ENCODE results near the gene CUBN. TPM values are rescaled to one million over a fixed set of nuclear protein-coding genes. Genes with fewer than 3 reads are reported as not detected.

The CUBN gene
- total RNA-seq, 2 donors from 2014 or later, result 1.3 to 9.7 TPM

GRCh38 chr10:17153321-17153720 lies 23.7 kb upstream of the CUBN start:
- intact Hi-C loops (cut with DNase I), result no loop called here
- Histone ChIP-seq H3K27ac (no peak overlapping the region), H3K27me3 (replicated peaks; ENCODE audit: insufficient read depth) (no peaks in the 10 kb centered on the region), H3K36me3 (no peaks in the 10 kb centered on the region), H3K4me1 (replicated peaks) (no peaks in the 10 kb centered on the region), H3K4me3 (no peak overlapping the region), H3K9me3 (no peaks in the 10 kb centered on the region)
- TF ChIP-seq POLR2AphosphoS5 (IDR thresholded peaks at IDR 0.05) (no peak), POLR2A (IDR thresholded peaks at IDR 0.05) (no peak), CTCF (IDR thresholded peaks at IDR 0.05) (no peak)
- DNase-seq (ENCODE audit: low spot score), result no peak
- WGBS, result 85% methylated on average over 5 of the region's 5 CpGs

GRCh38 chr10:17151716-17152115 lies 22.1 kb upstream of the CUBN start:
- WGBS, result 35% methylated on average over 1 of the region's 1 CpG
- H3K9me3 ChIP-seq, result no peaks in the 10 kb centered on the region
- no peak for DNase-seq (ENCODE audit: low spot score)
- TF ChIP-seq POLR2AphosphoS5 (IDR thresholded peaks at IDR 0.05), result no peak
- TF ChIP-seq POLR2A (IDR thresholded peaks at IDR 0.05), result no peak
- TF ChIP-seq CTCF (IDR thresholded peaks at IDR 0.05), result no peak
- H3K27ac ChIP-seq, result no peak overlapping the region
- no peaks in the 10 kb centered on the region for H3K4me1 ChIP-seq (replicated peaks)
- H3K27me3 ChIP-seq (replicated peaks; ENCODE audit: insufficient read depth), result no peaks in the 10 kb centered on the region
- intact Hi-C loops (cut with DNase I), result no loop called here
- no peak overlapping the region for H3K4me3 ChIP-seq
- no peaks in the 10 kb centered on the region for H3K36me3 ChIP-seq

- no peaks in the 10 kb centered on the region for H3K27me3 ChIP-seq (replicated peaks; ENCODE audit: insufficient read depth)
- TF ChIP-seq CTCF (IDR thresholded peaks at IDR 0.05) (no peak), POLR2A (IDR thresholded peaks at IDR 0.05) (no peak), POLR2AphosphoS5 (IDR thresholded peaks at IDR 0.05) (no peak)
- intact Hi-C loops (cut with DNase I), result no loop called here
- DNase-seq (ENCODE audit: low spot score), result no peak
- H3K4me3 ChIP-seq, result no peak overlapping the region
- no peak overlapping the region for H3K27ac ChIP-seq
- H3K4me1 ChIP-seq (replicated peaks), result no peaks in the 10 kb centered on the region
- no peaks in the 10 kb centered on the region for H3K36me3 ChIP-seq
- H3K9me3 ChIP-seq, result no peaks in the 10 kb centered on the region
- WGBS, result 86% methylated on average over 5 of the region's 5 CpGs
These were observed 18.4 kb upstream of the CUBN start for GRCh38 chr10:17147884-17148489.

- Histone ChIP-seq H3K27me3 (replicated peaks; ENCODE audit: insufficient read depth) (no peaks in the 10 kb centered on the region), H3K9me3 (no peaks in the 10 kb centered on the region), H3K27ac (no peak overlapping the region), H3K4me3 (no peak overlapping the region), H3K4me1 (replicated peaks) (no peaks in the 10 kb centered on the region), H3K36me3 (no peaks in the 10 kb centered on the region)
- intact Hi-C loops (cut with DNase I), result no loop called here
- TF ChIP-seq POLR2AphosphoS5 (IDR thresholded peaks at IDR 0.05) (no peak), POLR2A (IDR thresholded peaks at IDR 0.05) (no peak), CTCF (IDR thresholded peaks at IDR 0.05) (no peak)
- no peak for DNase-seq (ENCODE audit: low spot score)
- WGBS, result 77% methylated on average over 3 of the region's 3 CpGs
These were observed 17.3 kb upstream of the CUBN start for GRCh38 chr10:17146892-17147291.

- intact Hi-C loops (cut with DNase I), result no loop called here
- no peaks in the 10 kb centered on the region for H3K9me3 ChIP-seq
- H3K4me3 ChIP-seq, result no peak overlapping the region
- H3K4me1 ChIP-seq (replicated peaks), result no peaks in the 10 kb centered on the region
- H3K27me3 ChIP-seq (replicated peaks; ENCODE audit: insufficient read depth), result no peaks in the 10 kb centered on the region
- TF ChIP-seq POLR2A (IDR thresholded peaks at IDR 0.05), result no peak
- TF ChIP-seq CTCF (IDR thresholded peaks at IDR 0.05), result no peak
- TF ChIP-seq POLR2AphosphoS5 (IDR thresholded peaks at IDR 0.05), result no peak
- H3K36me3 ChIP-seq, result no peaks in the 10 kb centered on the region
- DNase-seq (ENCODE audit: low spot score), result no peak
- WGBS, result 95% methylated on average over 1 of the region's 1 CpG
- no peak overlapping the region for H3K27ac ChIP-seq
These were observed 15.6 kb upstream of the CUBN start for GRCh38 chr10:17145239-17145638.

Data from prostate gland (tissue), 2 donors.